HepG2 (cell line): ENCODE results near the gene CFAP221. TPM values are rescaled to one million over a fixed set of nuclear protein-coding genes. Genes with fewer than 3 reads are reported as not detected.

Experiments
- FOXK2 ChIP-seq: fragments of 450-650 bp; IDR thresholded peaks from 2 replicates; pipeline ENCODE4 v1.6.1; 2016
- HHEX ChIP-seq: IDR thresholded peaks from 2 replicates; pipeline ENCODE4 v1.6.1; 2016; ENCODE audit warnings: control low read depth
- KMT2B ChIP-seq: IDR thresholded peaks from 2 replicates; pipeline ENCODE4 v1.6.1; 2016; ENCODE audit warnings: missing genetic modification reagents, missing compliant biosample characterization
- MXD4 ChIP-seq: IDR thresholded peaks from 2 replicates; pipeline ENCODE4 v1.6.1; 2016; ENCODE audit warnings: mild to moderate bottlenecking, missing biosample characterization, missing genetic modification reagents
- NCOR1 ChIP-seq: fragments of 200-600 bp; sonication (generic); IDR thresholded peaks from 2 replicates; pipeline ENCODE4 v1.7.0; 2017; ENCODE audit warnings: antibody characterized with exemption, low read length, borderline replicate concordance
- ZFP1 ChIP-seq: IDR thresholded peaks from 2 replicates; pipeline ENCODE4 v1.6.1; 2016
- ZNF350 ChIP-seq: sonication (generic); formaldehyde crosslinking; IDR thresholded peaks from 2 replicates; pipeline ENCODE4 v1.4.0; 2020; ENCODE audit warnings: mild to moderate bottlenecking, low read depth, missing genetic modification reagents, borderline replicate concordance
- ZNF383 ChIP-seq: sonication (generic); formaldehyde crosslinking; IDR thresholded peaks from 2 replicates; pipeline ENCODE4 v1.4.0; 2020; ENCODE audit warnings: missing genetic modification reagents, mild to moderate bottlenecking, borderline replicate concordance
- ZNF430 ChIP-seq: sonication (generic); formaldehyde crosslinking; IDR thresholded peaks from 2 replicates; pipeline ENCODE4 v1.9.0; 2021; ENCODE audit warnings: mild to moderate bottlenecking, missing genetic modification reagents
- polyA plus RNA-seq, 8 experiments: library from polyadenylated mRNA; depleted of rRNA in 3 of 8; stranded (reverse) in 7 of 8; unstranded in 1 of 8; fragments of >200 nt; fragmentation: Illumina TruSeq in 4 of 8; extraction: Trizol in 4 of 8; gene quantifications; 2 replicates each; pipeline versions ENCODE4 v1.2.1 to v1.2.3, GENCODE V29; 2011 to 2016; ENCODE audit warnings: low read depth in 4 of 8, missing spikeins in 1 of 8, mixed read lengths in 1 of 8; ENCODE audit not compliant: insufficient read depth in 1 of 8
- total RNA-seq, 5 experiments: library from RNA; depleted of rRNA; stranded (reverse); fragments of >200 nt; fragmentation: Illumina TruSeq; extraction: Trizol; gene quantifications; 2 replicates each; pipeline ENCODE4 v1.2.3, GENCODE V29; 2016; ENCODE audit warnings: low read depth in 1 of 5
- TF ChIP-seq, protein P1 (sequence below): sonication (generic); formaldehyde crosslinking; IDR thresholded peaks from 2 replicates; pipeline ENCODE4 v1.4.0; 2020; ENCODE audit warnings: mild to moderate bottlenecking, missing genetic modification reagents
- TF ChIP-seq, protein P2 (sequence below): sonication (generic); formaldehyde crosslinking; conservative IDR thresholded peaks from 2 replicates; pipeline ENCODE4 v1.8.0; 2022; ENCODE audit warnings: mild to moderate bottlenecking, moderate library complexity, missing genetic modification reagents
- TF ChIP-seq, protein P3 (sequence below): sonication (generic); formaldehyde crosslinking; IDR thresholded peaks from 2 replicates; pipeline ENCODE4 v1.4.0; 2020; ENCODE audit warnings: missing genetic modification reagents, borderline replicate concordance
- TF ChIP-seq, protein P4 (sequence below): sonication (generic); formaldehyde crosslinking; IDR thresholded peaks from 2 replicates; pipeline ENCODE4 v1.5.0; 2020; ENCODE audit warnings: mild to moderate bottlenecking, missing genetic modification reagents, borderline replicate concordance
- TF ChIP-seq, protein P5 (sequence below): IDR thresholded peaks from 2 replicates; pipeline ENCODE4 v1.6.1; 2018; ENCODE audit warnings: missing genetic modification reagents, mild to moderate bottlenecking, missing compliant biosample characterization
- TF ChIP-seq, protein P6 (sequence below): sonication (generic); formaldehyde crosslinking; IDR thresholded peaks from 2 replicates; pipeline ENCODE4 v1.9.0; 2021; ENCODE audit warnings: missing genetic modification reagents, mild to moderate bottlenecking, borderline replicate concordance
- TF ChIP-seq, protein P7 (sequence below): sonication (generic); formaldehyde crosslinking; IDR thresholded peaks from 2 replicates; pipeline ENCODE4 v1.5.1; 2020; ENCODE audit warnings: missing genetic modification reagents, mild to moderate bottlenecking, borderline replicate concordance

Gene CFAP221
- total and polyA plus RNA-seq, 2 of the 13 experiments (the other 11 are each of a cell fraction or from before 2014, with no cell fraction given) = not detected

DNA sequence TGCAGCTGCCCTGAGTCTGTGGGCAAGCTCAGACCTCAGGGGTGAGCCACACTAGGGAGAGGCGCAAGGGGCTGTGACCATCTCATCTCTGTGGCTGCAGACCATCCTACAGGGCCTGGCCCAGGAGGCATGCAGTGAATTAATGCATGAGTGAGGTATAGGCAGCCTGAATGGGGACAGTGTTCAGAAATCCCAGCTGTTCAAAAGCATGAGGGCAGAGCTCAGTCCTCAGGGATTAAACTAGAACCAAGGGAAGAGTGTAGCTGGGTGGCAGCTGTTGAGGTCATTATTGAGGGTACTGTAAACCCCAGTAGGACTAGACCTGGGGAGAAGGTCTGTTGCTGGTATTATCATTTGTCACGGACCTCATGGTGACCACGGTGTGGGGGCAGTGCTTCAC is 151.8 kb downstream of the CFAP221 start (continued):
- TF ChIP-seq, protein P1, sequence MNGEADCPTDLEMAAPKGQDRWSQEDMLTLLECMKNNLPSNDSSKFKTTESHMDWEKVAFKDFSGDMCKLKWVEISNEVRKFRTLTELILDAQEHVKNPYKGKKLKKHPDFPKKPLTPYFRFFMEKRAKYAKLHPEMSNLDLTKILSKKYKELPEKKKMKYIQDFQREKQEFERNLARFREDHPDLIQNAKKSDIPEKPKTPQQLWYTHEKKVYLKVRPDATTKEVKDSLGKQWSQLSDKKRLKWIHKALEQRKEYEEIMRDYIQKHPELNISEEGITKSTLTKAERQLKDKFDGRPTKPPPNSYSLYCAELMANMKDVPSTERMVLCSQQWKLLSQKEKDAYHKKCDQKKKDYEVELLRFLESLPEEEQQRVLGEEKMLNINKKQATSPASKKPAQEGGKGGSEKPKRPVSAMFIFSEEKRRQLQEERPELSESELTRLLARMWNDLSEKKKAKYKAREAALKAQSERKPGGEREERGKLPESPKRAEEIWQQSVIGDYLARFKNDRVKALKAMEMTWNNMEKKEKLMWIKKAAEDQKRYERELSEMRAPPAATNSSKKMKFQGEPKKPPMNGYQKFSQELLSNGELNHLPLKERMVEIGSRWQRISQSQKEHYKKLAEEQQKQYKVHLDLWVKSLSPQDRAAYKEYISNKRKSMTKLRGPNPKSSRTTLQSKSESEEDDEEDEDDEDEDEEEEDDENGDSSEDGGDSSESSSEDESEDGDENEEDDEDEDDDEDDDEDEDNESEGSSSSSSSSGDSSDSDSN (CRISPR knock-in tag) = 0 out of 2 replicates have a peak, but pooled peaks have one; percentile 15
- TF ChIP-seq KMT2B (no peak), ZNF430 (CRISPR knock-in tag) (0 out of 2 replicates have a peak, but pooled peaks have one; percentile 13), ZFP1 (CRISPR knock-in tag) (no peak), NCOR1 (no peak), ZNF350 (CRISPR knock-in tag) (no peak), MXD4 (no peak), ZNF383 (no peak), FOXK2 (no peak), HHEX (CRISPR knock-in tag) (0 out of 2 replicates have a peak, but pooled peaks have one; percentile 25)
- TF ChIP-seq, protein P2, sequence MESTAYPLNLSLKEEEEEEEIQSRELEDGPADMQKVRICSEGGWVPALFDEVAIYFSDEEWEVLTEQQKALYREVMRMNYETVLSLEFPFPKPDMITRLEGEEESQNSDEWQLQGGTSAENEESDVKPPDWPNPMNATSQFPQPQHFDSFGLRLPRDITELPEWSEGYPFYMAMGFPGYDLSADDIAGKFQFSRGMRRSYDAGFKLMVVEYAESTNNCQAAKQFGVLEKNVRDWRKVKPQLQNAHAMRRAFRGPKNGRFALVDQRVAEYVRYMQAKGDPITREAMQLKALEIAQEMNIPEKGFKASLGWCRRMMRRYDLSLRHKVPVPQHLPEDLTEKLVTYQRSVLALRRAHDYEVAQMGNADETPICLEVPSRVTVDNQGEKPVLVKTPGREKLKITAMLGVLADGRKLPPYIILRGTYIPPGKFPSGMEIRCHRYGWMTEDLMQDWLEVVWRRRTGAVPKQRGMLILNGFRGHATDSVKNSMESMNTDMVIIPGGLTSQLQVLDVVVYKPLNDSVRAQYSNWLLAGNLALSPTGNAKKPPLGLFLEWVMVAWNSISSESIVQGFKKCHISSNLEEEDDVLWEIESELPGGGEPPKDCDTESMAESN (CRISPR knock-in tag) = no peak
- TF ChIP-seq, protein P3, sequence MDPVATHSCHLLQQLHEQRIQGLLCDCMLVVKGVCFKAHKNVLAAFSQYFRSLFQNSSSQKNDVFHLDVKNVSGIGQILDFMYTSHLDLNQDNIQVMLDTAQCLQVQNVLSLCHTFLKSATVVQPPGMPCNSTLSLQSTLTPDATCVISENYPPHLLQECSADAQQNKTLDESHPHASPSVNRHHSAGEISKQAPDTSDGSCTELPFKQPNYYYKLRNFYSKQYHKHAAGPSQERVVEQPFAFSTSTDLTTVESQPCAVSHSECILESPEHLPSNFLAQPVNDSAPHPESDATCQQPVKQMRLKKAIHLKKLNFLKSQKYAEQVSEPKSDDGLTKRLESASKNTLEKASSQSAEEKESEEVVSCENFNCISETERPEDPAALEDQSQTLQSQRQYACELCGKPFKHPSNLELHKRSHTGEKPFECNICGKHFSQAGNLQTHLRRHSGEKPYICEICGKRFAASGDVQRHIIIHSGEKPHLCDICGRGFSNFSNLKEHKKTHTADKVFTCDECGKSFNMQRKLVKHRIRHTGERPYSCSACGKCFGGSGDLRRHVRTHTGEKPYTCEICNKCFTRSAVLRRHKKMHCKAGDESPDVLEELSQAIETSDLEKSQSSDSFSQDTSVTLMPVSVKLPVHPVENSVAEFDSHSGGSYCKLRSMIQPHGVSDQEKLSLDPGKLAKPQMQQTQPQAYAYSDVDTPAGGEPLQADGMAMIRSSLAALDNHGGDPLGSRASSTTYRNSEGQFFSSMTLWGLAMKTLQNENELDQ = no peak
- TF ChIP-seq, protein P4, sequence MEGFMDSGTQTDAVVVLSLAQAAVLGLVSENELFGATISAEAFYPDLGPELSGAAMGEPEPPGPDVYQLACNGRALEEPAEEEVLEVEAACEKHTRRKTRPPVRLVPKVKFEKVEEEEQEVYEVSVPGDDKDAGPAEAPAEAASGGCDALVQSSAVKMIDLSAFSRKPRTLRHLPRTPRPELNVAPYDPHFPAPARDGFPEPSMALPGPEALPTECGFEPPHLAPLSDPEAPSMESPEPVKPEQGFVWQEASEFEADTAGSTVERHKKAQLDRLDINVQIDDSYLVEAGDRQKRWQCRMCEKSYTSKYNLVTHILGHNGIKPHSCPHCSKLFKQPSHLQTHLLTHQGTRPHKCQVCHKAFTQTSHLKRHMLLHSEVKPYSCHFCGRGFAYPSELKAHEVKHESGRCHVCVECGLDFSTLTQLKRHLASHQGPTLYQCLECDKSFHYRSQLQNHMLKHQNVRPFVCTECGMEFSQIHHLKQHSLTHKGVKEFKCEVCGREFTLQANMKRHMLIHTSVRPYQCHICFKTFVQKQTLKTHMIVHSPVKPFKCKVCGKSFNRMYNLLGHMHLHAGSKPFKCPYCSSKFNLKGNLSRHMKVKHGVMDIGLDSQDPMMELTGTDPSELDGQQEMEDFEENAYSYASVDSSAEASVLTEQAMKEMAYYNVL = no peak
- TF ChIP-seq, protein P5, sequence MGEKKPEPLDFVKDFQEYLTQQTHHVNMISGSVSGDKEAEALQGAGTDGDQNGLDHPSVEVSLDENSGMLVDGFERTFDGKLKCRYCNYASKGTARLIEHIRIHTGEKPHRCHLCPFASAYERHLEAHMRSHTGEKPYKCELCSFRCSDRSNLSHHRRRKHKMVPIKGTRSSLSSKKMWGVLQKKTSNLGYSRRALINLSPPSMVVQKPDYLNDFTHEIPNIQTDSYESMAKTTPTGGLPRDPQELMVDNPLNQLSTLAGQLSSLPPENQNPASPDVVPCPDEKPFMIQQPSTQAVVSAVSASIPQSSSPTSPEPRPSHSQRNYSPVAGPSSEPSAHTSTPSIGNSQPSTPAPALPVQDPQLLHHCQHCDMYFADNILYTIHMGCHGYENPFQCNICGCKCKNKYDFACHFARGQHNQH (CRISPR knock-in tag) = no peak
- TF ChIP-seq, protein P6, sequence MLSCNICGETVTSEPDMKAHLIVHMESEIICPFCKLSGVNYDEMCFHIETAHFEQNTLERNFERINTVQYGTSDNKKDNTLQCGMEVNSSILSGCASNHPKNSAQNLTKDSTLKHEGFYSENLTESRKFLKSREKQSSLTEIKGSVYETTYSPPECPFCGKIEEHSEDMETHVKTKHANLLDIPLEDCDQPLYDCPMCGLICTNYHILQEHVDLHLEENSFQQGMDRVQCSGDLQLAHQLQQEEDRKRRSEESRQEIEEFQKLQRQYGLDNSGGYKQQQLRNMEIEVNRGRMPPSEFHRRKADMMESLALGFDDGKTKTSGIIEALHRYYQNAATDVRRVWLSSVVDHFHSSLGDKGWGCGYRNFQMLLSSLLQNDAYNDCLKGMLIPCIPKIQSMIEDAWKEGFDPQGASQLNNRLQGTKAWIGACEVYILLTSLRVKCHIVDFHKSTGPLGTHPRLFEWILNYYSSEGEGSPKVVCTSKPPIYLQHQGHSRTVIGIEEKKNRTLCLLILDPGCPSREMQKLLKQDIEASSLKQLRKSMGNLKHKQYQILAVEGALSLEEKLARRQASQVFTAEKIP (CRISPR knock-in tag) = no peak
- TF ChIP-seq, protein P7, sequence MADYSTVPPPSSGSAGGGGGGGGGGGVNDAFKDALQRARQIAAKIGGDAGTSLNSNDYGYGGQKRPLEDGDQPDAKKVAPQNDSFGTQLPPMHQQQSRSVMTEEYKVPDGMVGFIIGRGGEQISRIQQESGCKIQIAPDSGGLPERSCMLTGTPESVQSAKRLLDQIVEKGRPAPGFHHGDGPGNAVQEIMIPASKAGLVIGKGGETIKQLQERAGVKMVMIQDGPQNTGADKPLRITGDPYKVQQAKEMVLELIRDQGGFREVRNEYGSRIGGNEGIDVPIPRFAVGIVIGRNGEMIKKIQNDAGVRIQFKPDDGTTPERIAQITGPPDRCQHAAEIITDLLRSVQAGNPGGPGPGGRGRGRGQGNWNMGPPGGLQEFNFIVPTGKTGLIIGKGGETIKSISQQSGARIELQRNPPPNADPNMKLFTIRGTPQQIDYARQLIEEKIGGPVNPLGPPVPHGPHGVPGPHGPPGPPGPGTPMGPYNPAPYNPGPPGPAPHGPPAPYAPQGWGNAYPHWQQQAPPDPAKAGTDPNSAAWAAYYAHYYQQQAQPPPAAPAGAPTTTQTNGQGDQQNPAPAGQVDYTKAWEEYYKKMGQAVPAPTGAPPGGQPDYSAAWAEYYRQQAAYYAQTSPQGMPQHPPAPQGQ = no peak
